HG03097 (cell line): ENCODE results near the gene DNTT.

ENCODE experiments used
- ATAC-seq: cut with Tn5 transposase; IDR thresholded peaks from one replicate; pipeline ENCODE4 v1.9.1; 2021; ENCODE audit not compliant: unreplicated experiment, low FRiP score

Gene DNTT

DNA sequence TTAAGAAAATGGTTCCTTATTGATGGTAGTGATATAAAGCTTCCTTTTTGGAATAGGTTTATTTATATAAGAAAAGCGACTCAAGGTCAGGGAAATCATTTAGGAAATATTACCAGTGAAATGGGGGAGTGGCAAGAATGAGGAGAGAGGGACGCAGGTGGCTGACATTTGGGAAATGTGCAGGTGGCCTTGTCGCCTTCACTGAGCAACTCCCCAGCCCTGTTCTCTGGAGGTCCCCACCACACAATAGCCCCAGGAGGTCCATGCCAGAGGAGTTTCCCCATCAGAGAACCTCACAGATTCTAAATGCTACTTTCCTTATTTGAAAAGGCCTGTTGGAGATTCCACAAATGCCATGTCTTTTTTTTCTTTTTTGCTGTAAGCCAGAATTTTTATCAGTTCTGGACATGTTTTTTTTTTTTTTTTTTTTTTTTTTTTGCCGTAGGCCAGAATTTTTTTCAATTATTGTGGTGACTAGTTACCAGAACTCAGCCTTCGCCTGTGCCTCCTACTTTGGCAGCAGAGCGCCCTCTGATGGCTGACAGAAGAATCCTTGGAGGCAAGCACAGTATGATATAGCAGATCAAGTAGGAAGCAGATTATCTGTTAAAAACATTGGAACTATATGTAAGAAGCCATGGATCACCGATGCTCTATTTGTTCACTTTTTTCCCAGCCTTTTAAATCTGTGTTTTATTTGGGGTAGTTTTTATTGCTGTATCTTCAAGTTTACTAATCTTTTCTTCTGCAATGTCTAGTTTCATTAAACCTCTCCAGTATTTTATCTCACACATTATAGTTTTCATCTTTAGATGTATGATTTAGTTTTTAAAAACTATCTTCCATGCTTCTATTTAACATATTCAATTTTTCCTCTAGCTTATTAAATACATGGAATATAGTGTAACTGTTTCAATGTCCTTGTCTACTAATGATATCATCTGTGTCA, 36.0 kb downstream of the DNTT start:
- no peak for ATAC-seq

DNA sequence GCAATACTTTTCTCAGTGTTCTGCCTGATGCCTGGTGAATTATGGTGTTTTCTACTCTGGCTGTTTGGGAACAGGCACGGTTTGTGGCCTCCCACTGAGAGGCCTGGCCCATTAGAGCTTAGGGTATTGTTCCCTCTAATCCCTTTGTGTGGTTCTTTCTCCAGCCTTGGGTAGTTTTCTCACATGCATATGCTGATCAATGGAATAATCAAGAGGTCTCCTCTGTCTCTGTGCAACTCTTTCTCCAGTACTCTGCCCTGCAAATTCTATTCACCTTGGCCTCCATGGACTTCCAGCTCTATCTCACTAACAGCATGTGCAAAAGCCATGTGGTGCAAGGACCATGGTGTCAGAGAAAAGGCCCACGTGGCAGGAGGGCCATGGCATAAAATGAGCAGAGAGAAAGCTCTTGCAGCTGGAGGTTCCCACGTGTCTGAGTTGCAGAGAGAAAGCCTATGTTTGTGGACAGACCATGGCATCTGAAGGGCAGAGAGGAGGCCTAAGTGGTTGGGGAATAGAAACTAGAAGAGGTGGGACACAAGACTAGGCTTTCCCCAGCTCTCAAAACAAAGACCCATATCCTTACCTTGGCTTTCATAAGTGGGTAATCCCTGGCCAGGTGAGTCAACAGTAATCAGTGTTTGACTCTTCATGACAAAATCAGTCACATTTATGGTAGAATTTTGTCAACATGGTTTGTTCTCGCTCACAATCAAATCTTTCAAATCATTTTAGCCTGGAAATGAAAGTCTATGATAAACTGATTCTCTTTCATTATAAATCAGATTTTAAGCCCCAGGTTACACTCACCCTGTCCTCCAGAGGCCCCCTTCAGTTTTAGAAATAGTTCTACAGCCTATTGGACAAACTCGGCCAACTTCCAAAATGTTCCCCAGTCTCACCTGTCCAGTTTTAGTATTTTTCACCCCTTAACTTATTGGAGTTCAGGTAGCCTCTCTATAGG, 37.3 kb downstream of the DNTT start:
- ATAC-seq: no peak

DNA sequence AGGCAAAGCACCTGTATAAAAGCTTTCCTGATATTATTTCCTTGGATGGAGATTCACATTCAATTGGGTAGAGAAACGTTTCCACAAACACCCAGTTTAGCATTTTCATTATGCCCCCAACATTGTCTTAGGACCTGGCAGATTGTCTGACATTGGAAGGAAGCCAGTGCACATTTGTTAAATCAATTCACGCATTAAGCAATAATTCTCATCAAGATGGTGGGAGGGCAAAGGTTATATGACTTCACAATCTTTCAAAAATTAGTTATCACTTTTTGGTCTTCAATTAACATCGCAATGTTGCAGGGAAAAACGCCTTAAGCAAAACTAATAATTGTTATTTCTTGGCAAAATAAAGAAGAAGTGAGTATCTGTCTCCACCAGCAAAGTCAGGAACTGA, 38.2 kb downstream of the DNTT start:
- no peak for ATAC-seq

DNA sequence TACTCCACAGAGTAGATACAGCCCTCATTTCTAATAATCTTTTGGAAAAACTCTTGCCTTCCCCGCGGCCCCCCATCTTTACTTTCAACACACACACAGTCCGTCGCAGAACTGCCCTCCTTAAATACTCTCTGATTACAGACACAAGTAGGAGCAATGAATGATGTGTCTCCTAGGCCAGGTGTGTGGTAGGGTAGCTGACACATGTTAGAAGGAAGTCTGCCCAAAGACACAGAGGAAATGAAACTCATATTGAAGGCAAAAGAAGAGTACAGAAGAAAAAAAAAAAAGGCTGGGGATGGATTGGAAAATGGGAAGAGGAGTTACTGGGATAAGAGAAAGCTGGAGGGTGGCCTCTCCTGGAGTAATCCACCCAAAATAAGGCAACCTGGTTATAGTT, 39.9 kb downstream of the DNTT start:
- no peak for ATAC-seq

DNA sequence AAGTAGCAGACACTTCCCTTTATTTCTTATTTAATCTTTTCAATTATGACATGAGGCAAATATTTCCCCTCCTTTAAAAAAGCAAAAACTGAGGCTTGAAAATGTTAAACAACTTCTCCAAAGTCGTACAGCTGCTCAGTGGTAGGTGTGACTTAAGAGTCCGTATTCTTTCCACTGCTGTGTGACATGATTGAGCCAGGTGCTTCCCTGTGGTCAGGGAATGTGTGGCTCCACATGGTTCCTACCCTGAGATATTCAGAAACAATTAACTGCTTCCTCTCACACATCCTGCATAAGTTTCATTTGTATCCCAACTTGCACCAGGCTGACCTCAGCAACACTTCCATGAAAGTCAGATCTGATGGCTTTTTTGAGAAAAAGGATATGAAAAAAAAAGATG, 41.0 kb downstream of the DNTT start:
- ATAC-seq: no peak

DNA sequence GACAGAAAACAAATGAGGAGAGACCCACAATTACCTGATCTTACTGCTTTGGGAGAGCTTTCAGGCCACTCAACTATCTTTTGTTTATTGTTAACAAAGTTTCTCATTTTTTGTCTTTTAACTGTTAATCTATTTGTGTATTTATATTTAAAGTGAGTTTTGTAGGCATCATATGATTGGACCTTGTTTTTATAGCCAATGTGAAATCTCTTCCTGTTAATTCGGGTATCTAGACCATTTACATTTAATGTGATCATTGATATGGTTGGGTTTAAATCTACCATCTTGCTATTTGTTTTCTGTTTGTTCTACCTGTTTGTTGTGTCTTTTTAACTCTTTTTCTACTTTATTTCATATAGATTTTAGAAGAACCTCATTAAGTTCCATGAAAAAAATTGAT, 42.1 kb downstream of the DNTT start:
- ATAC-seq: no peak

DNA sequence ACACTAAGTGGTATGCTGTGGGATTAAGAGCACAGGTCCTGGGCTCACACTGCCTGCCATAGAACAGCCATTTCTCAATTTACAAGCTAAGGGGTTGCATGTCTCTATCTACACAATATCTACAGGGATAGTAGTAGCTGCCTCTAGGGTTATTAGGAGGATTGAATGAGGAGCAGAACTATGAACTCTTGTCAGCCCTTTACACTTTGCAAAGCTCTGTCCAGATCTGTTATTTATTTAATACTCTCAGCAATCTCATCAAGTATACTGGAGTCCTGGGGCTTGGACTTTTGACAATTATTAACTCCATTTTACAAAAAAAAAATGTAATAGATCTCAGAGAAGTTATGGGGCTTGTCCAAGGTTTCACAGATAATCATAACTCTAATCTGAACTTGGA, 47.8 kb downstream of the DNTT start:
- ATAC-seq: no peak

DNA sequence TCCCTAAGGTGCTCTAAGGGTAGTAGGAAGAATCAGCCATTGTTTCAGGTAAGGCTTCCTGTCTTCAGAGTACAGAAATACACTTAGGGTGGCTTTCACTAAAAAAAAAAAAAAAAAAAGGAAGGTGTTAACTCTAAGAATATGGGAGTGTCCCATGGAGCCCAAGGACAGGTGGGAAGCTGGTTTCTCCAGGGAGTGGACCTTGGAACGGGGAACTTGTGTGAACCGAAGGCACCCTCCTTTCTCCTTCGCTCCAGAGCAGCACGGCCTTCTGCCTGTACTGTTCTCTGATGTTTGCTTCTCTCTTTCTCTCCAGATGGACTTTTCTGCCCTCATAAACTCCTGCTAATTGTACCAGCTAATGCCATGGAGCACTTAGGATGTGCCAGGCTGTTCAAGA, 48.3 kb downstream of the DNTT start:
- ATAC-seq: no peak

DNA sequence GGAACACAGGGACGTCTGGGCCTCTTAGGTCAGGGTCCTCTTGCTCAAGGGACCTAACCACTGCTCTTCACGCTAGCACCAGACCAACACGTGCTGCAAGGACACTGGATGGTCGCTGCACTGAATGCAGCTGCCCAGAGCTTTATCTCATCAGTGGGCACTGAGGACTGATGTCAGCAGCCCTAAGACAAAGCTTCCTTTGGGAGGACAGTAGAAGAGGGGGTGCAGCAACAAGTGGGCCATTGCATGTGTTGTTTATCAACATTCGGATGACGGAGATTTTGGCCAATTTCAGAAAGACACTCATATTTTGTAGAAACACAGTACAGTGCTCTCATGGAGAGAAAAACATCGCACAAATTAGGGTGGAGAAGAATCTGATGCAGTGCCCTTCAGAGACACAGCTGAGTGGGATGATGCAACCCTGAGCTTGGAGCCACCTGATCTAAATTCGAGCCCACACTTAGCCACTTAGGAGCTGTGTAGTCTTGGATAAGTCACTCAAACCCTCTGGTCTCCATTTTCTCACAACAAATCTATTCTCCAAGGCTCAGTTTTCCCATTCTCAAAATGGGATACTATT, 52.9 kb downstream of the DNTT start:
- no peak for ATAC-seq

DNA sequence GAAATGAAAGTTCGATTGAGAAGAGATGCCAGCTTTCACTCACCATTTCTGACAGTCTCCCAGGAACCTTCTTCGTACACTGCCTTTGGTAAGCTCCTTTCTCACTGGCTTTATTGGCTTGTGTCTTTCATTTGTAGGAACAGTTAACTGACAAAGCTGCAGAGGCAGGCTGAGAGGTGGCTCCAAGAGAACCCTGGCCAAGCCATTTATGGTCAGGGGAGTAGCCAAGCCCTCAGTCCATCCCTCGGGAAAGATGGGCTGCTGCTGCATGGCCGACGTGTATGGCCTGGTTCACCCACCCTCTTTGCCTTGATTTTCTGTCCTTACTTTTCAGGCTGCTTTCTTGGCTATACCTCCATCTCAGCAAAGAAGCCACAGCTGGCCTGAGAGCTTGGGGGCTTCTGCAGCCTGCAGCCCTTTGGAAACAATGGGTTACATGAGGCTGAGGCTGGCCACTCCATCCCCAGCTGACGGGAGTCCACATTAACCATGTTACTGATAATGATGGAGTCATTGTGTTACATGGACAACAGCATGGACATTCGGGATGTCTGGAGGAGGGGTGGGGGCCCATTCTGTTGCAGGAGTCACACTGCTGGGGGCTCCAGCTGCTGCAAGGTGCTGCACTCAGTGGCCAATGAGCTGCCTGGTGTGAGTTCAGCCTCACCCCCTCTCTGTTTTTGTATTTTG, 54.8 kb downstream of the DNTT start, which contains the start of gene OPALIN:
TSS of gene OPALIN (minus strand) at position 152 of the 690 bp plus-strand sequence. CDS start at position 46, 106 bp downstream.
- ATAC-seq: no peak

DNA sequence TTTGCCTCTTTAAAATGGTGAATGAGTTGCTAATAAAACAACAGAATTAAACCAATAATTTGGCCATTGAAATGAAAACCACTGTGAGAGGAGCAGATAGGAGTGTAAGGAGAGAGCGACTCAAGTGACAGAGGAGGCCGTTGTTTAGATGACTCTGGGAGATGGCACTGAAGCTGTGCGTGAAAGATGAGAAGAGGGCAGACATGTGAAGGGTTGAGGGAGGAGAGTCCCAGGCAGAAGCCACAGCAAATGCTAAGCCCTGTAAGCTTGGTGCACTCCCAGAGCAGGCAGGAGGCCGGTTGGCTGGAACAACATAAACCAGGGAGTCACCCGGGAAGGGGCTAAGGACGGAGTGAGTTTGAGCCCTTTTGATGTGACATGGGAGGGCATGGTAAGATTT, 55.4 kb downstream of the DNTT start:
- ATAC-seq: no peak

DNA sequence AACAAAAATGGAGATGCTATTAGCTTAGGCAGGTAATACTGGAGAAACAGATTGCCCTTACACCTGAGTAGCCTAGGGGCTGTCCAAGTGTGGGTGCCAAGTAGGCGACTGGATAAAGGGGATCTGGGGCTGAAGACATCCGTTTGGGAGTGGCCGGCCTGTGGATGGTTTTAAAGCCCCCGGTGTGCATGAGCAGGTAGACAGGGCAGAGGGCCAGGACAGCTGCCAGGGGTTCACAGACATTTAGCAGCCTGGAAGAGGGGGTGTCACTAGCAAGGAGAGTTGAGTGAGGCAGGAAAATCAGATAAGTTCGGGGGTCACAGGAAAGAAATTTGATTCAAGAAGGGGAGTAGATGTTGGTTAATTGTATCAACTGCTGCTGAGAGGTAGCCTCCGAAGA, 56.1 kb downstream of the DNTT start:
- ATAC-seq: no peak

DNA sequence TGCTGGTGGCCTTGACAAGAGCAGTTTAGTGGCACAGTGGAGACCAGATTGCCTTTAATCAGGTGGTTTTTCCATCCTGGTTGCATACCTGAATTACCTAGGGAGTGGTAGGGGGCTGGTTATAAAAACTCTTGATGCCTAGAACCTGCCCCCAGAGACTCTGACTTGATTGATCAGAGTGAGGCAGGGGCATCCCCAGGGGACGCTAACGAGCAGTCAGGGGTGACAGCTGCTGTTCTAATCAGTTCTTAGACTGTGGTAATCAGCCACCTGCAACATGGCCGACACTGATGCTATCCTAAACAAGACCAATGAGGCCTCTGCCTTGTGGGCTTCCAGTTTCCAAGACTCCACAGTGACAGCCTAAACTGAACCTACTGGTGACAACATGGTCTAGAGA, 56.5 kb downstream of the DNTT start:
- ATAC-seq: no peak

DNA sequence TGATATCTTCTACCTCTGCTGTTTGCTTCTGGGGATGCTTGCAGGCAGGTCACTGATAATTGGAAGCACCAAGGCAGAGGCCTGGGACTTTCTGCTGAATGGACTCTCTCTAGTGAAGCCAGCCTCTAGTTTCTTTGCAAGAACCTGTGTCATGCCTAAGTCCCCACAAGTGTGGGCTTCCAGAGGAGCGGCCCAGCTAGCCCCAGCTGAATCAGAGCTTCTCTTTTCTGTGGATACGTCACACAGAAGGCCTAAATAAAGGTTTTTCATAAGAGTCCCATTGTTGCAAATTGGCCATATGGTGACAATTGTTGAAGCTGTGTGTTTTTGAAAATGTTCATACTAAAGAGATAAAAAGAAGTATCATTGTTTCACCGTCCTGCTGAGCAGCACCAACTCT, 61.3 kb downstream of the DNTT start:
- no peak for ATAC-seq

DNA sequence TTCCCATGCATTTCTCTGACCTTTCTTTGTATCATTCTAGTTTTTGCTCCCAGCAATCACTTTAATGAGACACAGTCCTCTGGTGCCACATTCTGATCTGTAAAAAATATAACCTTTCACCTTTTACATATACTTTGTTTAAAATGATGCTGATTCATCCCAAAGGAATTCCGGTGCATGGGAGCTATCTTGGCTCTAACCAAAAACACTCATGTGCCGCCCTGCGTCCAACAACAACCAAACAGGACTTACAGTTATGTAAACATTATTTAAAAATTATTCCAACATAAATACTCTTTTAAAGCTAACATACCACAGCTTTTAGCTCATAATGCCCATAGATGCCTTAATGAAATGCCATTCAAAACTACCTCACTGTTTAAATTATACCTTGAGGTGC, 62.3 kb downstream of the DNTT start:
- no peak for ATAC-seq

DNA sequence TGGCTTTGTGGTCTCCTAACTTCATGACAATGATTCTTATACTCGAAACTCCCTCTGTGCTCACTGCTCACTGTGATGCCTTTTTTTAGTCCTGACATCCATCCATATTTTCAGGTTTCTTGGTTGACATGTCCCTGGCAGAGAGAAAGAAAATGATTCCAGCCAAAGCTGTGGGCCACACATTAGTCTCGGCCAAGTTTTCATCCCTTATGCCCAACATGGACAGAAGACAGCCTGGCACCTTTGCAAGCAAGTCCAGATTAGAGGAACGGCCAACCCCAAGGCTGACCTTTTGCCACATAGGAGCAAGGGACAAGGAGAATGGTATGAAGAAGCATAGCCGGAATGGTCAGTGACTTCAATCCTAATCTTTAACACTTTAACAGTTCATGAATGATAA, 63.2 kb downstream of the DNTT start:
- no peak for ATAC-seq

DNA sequence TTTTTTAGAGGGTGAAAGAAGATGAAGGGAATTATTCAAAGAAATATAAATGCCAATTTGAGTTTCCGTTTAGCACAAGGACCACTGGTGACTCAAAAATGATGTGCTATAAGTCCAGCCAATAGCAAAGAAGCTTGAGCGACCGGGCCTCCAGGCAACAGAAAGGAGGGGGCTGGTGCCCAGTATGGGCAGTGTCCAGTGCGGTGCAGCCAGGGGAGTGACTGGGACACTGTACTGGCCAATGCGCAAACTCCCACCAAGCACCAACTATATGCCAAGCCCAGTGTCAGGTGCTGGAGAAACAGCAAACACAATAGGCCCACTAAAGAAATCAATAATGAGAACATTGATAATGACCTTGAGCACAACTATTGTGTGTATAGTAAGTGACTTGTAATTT, 64.7 kb downstream of the DNTT start:
- no peak for ATAC-seq

DNA sequence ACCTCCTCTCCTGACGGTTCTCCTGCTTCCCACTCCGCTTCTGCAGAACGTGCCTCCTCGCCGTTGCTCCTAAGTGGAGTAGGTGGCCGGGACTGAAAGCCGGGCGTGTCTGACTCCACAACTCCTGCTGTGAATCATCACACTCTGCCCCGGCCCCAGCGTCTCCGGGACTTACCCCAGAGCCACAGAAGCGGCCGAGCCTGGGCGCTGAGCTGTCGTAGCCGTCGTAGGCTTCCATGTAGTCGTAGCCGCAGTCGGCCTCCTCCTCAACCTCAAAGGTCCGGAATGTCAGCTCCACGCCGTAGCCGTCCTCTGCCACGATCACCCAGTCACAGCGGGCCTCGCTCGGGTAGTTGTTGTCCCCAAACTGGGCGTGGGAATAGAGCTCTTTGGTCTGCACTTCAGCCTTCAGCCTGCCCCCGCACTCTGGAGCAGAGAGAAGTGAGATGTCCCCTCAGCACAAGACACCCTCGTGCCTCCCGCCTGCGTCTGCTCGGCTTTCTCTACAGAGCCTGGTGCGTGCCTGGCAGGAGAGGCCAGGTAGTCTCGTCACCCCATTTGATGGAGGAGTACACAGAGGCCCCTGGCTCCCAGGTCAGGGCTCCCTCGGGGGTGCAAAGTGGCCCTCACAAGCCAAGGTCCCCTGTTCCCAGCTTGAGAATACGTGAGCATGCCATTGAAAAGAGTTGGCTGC, 65.8 kb downstream of the DNTT start:
- ATAC-seq: no peak

DNA sequence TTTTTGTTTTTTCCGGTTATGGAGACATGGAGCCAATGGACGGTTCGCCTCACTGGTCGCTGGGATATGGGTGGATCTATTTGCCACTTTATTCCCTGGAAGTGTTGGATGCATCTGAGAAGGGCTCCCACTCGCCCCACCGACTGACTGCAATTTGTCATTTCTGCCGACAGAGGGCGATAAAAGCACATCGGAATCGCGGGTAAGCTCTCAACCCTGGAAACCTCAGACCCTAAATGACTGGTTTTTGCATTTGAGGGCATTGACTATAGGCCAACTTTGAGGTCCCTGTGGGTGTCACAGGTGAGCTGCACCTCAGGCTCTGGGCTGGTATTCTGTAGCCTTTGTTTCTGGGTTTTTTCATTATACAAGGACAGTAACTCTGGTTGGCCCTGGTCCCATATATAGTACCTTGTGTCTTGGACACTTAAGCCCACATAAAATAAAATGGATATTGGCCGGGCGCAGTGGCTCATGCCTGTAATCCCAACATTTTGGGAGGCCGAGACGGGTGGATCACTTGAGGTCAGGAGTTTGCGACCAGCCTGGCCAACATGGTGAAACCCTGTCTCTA, 66.4 kb downstream of the DNTT start:
- ATAC-seq: no peak

DNA sequence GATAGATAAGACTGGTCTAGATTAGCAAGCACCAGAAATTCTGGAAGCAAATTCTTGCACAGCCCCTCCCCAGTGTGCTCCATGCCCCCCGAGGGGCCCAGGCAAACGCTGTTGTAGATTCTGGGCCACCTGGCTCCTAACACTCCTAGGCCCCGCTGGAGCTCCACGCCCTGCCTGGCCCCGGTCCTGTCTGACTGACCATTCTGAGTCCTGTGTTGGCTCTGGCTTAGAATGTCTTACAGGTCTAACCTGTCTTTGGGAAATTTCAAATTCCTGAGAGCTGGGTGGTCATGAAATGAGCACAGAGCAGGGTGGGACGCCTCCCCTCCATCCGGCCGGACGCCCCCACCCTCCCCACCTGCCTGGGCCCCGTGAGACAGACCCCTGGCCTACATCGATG, 67.1 kb downstream of the DNTT start:
- ATAC-seq: no peak
